ENCODE measurements around the gene ATP5IF1. TPM values are rescaled to one million over a fixed set of nuclear protein-coding genes. Genes with fewer than 3 reads are reported as not detected.

ATP5IF1 gene
- total RNA-seq (ENCODE audit: low replicate concordance), result 143 and 144 TPM in 2 replicates
- long read RNA-seq, transcript ATP5IF1-201 (3 exons, 494 nt), result major isoform, 30 of 40 reads
- long read RNA-seq, partial matches to known transcripts, result 0 of 40 reads
- long read RNA-seq, other reads (novel, unspliced or antisense), result 8 of 40 reads

- H3K27me3 Mint-ChIP-seq, result no peaks in the 10 kb centered on the region
- H3K4me1 Mint-ChIP-seq (ENCODE audit: unreplicated experiment), result peaks cover 14% of the 10 kb centered on the region
- H3K9me3 Mint-ChIP-seq, result no peaks in the 10 kb centered on the region
- peak; percentile 94 for DNase-seq (ENCODE audit: extremely low spot score, unreplicated experiment)
- H3K36me3 Mint-ChIP-seq, result peaks cover 4% of the 10 kb centered on the region
- TF ChIP-seq, protein P1, sequence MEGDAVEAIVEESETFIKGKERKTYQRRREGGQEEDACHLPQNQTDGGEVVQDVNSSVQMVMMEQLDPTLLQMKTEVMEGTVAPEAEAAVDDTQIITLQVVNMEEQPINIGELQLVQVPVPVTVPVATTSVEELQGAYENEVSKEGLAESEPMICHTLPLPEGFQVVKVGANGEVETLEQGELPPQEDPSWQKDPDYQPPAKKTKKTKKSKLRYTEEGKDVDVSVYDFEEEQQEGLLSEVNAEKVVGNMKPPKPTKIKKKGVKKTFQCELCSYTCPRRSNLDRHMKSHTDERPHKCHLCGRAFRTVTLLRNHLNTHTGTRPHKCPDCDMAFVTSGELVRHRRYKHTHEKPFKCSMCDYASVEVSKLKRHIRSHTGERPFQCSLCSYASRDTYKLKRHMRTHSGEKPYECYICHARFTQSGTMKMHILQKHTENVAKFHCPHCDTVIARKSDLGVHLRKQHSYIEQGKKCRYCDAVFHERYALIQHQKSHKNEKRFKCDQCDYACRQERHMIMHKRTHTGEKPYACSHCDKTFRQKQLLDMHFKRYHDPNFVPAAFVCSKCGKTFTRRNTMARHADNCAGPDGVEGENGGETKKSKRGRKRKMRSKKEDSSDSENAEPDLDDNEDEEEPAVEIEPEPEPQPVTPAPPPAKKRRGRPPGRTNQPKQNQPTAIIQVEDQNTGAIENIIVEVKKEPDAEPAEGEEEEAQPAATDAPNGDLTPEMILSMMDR (conservative IDR thresholded peaks at IDR 0.05), result no peak
- H3K4me3 Mint-ChIP-seq, result no peak within 1 kb of the TSS
- H3K27ac Mint-ChIP-seq, result no peak within 1 kb of the TSS
These were observed at the start of gene ATP5IF1 for GRCh38 chr1:28235755-28236655. TSS of gene ATP5IF1 (plus strand) at chr1:28236124. CDS start at chr1:28236184, 60 bp downstream.

- Mint-ChIP-seq H3K27ac (no peak overlapping the region), H3K4me3 (no peak overlapping the region), H3K36me3 (peaks cover 5% of the 10 kb centered on the region), H3K9me3 (no peaks in the 10 kb centered on the region), H3K4me1 (ENCODE audit: unreplicated experiment) (peaks cover 6% of the 10 kb centered on the region), H3K27me3 (no peaks in the 10 kb centered on the region)
- no peak for DNase-seq (ENCODE audit: extremely low spot score, unreplicated experiment)
- TF ChIP-seq, protein P1 (conservative IDR thresholded peaks at IDR 0.05), result no peak
These were observed 45.5 kb upstream of the ATP5IF1 start for GRCh38 chr1:28190337-28190979.

DNA sequence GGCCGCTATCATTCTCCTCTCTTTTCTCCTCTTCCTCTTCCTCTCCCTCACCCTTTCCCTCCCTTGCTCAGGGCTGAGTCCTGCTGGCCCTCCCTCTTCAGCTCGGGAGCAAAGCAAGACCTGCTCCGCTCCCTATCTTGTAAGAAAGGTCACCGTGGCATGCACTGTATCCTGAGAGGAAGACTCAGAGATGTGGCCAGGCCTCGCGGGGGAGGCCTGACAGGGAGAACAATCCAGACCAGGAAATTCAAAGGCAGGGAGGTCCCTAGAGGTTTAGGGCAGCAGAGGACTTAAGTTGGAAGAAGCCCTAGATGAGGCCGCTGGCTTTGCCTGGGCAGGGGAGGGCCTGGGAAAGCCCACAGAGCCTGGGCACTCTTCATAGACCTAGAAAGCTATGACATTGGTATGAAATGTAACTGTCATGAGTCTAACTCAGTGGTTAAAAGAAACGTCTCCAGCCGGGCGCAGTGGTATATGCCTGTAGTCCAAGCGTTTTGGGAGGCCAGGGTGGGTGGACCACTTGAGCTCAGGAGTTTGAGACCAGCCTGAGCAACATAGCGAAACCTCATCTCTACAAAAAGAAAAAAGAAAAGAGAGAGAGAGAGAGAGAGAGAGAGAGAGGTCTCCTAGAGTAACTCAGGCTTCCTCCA is 44.8 kb upstream of the ATP5IF1 start:
- no peaks in the 10 kb centered on the region for H3K9me3 Mint-ChIP-seq
- no peaks in the 10 kb centered on the region for H3K27me3 Mint-ChIP-seq
- no peak overlapping the region for H3K27ac Mint-ChIP-seq
- H3K4me1 Mint-ChIP-seq (ENCODE audit: unreplicated experiment), result peaks cover 6% of the 10 kb centered on the region
- no peak overlapping the region for H3K4me3 Mint-ChIP-seq
- TF ChIP-seq, protein P1 (conservative IDR thresholded peaks at IDR 0.05), result no peak
- no peak for DNase-seq (ENCODE audit: extremely low spot score, unreplicated experiment)
- peaks cover 5% of the 10 kb centered on the region for H3K36me3 Mint-ChIP-seq

- H3K4me3 Mint-ChIP-seq, result no peak overlapping the region
- no peak overlapping the region for H3K27ac Mint-ChIP-seq
- no peaks in the 10 kb centered on the region for H3K9me3 Mint-ChIP-seq
- peaks cover 10% of the 10 kb centered on the region for H3K36me3 Mint-ChIP-seq
- peaks cover 11% of the 10 kb centered on the region for H3K4me1 Mint-ChIP-seq (ENCODE audit: unreplicated experiment)
- no peaks in the 10 kb centered on the region for H3K27me3 Mint-ChIP-seq
- TF ChIP-seq, protein P1 (conservative IDR thresholded peaks at IDR 0.05), result no peak
- no peak for DNase-seq (ENCODE audit: extremely low spot score, unreplicated experiment)
These were observed 42.2 kb upstream of the ATP5IF1 start for GRCh38 chr1:28193701-28194161.

- no peak for DNase-seq (ENCODE audit: extremely low spot score, unreplicated experiment)
- Mint-ChIP-seq H3K27me3 (no peaks in the 10 kb centered on the region), H3K4me1 (ENCODE audit: unreplicated experiment) (peaks cover 11% of the 10 kb centered on the region), H3K27ac (no peak overlapping the region), H3K9me3 (no peaks in the 10 kb centered on the region), H3K36me3 (peaks cover 17% of the 10 kb centered on the region), H3K4me3 (no peak overlapping the region)
- TF ChIP-seq, protein P1 (conservative IDR thresholded peaks at IDR 0.05), result no peak
These were observed 41.4 kb upstream of the ATP5IF1 start for GRCh38 chr1:28194326-28195035.

Data from type B pancreatic cell (in vitro differentiated cells).